Neuron (in vitro differentiated cells): ENCODE results near the gene CD9.

Experiments used
- H2AFZ ChIP-seq: one replicate; pipeline ENCODE4 v1.6.1; 2013; ENCODE audit warnings: low read depth, mild to moderate bottlenecking, inconsistent platforms, low read length, moderate library complexity
- H3K27me3 ChIP-seq: one replicate; pipeline ENCODE4 v1.6.1; 2013; ENCODE audit warnings: low read length; ENCODE audit not compliant: insufficient read depth
- H3K36me3 ChIP-seq: one replicate; pipeline ENCODE4 v1.6.1; 2013; ENCODE audit warnings: low read length; ENCODE audit not compliant: insufficient read depth
- H3K4me1 ChIP-seq: one replicate; pipeline ENCODE4 v1.6.1; 2013; ENCODE audit warnings: low read length; ENCODE audit not compliant: insufficient read depth
- H3K4me3 ChIP-seq: 2 replicates; pipeline ENCODE4 v1.5.1; 2013; ENCODE audit warnings: mild to moderate bottlenecking, low read length, moderate library complexity
- H3K9me3 ChIP-seq: one replicate; pipeline ENCODE4 v1.6.1; 2013; ENCODE audit warnings: low read length

The CD9 gene

GRCh38 chr12:6167327-6168280 is 32.6 kb upstream of the CD9 start:
- no peaks in the 10 kb centered on the region for H3K36me3 ChIP-seq
- peaks cover 2% of the 10 kb centered on the region for H3K9me3 ChIP-seq
- no peaks in the 10 kb centered on the region for H3K4me1 ChIP-seq
- no peaks in the 10 kb centered on the region for H3K27me3 ChIP-seq
- H3K4me3 ChIP-seq: no peak overlapping the region
- H2AFZ ChIP-seq: no peak overlapping the region

GRCh38 chr12:6171409-6172015 is 28.7 kb upstream of the CD9 start:
- no peaks in the 10 kb centered on the region for H3K36me3 ChIP-seq

DNA sequence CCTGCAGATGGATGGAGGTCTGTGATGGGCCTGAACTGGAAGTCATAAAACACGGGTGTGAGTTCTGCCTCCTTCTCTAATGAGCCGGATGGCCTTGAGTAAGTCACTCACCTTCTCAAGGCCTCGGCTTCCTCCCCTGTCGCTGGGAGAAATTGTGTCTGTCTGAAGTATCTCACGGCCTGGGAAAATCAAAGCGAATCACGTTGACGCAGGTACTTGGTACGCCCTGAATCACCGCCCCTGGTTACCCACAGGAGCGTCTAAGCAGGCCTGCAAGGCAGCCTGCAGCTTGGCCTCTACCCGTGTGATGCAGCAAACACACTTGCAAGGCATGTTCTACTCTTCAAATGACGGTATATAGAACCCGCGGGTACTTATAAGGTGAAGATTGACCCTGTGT is 28.1 kb upstream of the CD9 start:
- peaks cover 2% of the 10 kb centered on the region for H3K9me3 ChIP-seq
- no peaks in the 10 kb centered on the region for H3K4me1 ChIP-seq
- H3K4me3 ChIP-seq: no peak overlapping the region
- no peak overlapping the region for H2AFZ ChIP-seq
- no peaks in the 10 kb centered on the region for H3K36me3 ChIP-seq
- H3K27me3 ChIP-seq: no peaks in the 10 kb centered on the region

More at GRCh38 chr12:6171409-6172015, 28.7 kb upstream of the CD9 start:
- Histone ChIP-seq H3K9me3 (peaks cover 2% of the 10 kb centered on the region), H3K4me3 (no peak overlapping the region), H3K4me1 (no peaks in the 10 kb centered on the region), H3K27me3 (no peaks in the 10 kb centered on the region), H2AFZ (no peak overlapping the region)

DNA sequence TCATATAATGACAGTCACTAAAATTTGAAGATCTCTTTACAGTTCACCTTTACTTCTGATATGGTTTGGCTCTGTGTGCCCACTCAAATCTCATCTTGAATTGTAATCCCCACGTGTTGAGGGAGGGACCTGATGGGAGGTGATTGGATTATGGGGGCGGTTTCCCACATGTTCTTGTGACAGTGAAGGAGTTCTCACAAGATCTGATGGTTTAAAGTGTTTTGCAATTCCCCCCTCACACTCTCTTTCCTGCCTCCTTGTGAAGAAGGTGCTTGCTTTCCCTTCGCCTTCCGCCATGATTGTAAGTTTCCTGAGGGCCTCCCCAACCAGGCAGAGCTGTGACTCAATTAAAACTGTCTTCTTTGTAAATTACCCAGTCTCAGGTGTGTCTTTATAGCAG is 27.3 kb upstream of the CD9 start:
- no peaks in the 10 kb centered on the region for H3K27me3 ChIP-seq
- H3K36me3 ChIP-seq: no peaks in the 10 kb centered on the region
- peaks cover 2% of the 10 kb centered on the region for H3K9me3 ChIP-seq
- no peak overlapping the region for H3K4me3 ChIP-seq
- no peak overlapping the region for H2AFZ ChIP-seq
- no peaks in the 10 kb centered on the region for H3K4me1 ChIP-seq

GRCh38 chr12:6177642-6178358 is 22.4 kb upstream of the CD9 start:
- Histone ChIP-seq H3K27me3 (no peaks in the 10 kb centered on the region), H3K4me1 (peaks cover 17% of the 10 kb centered on the region), H3K36me3 (no peaks in the 10 kb centered on the region), H3K4me3 (no peak overlapping the region), H2AFZ (no peak overlapping the region), H3K9me3 (no peaks in the 10 kb centered on the region)

DNA sequence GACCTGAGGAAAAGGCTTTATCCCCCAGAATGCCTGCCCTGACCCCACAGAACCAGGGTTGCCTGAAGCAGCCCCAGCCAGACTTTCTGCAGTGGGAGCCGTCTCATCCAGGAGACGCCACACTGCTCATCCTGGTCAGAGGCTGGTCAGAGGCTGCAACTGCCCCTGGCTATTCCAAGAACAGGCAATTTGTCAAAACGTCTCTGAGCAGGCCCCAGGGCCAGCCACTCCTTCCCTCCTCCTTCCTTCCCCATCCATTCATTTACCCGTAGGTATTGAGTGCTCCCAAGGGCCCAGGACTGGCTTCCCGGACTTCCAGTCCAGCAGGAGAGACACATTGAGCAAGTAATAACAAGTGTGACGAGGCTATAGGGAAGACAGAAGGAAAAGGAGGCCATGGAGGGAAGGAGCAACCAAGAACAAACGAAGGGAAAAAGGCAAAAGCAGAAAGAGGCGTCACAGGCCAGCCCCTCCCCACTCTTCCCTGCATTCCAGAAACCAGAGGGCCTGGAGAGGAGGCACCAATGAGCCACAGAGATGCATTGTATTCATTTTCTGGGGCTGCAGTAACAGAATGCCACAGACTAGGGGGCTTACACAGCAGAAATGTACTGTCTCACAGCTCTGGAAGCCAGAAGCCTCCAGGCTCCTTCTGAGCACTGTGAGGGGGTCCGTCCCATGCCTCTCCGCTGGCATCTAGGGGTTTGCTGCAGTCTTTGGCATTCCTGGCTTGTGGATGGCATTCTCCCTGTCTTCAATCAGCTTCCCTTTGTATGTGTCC is 21.0 kb upstream of the CD9 start:
- Histone ChIP-seq H3K27me3 (no peaks in the 10 kb centered on the region), H2AFZ (peak overlapping the region; percentile 4), H3K4me3 (no peak overlapping the region), H3K4me1 (peaks cover 17% of the 10 kb centered on the region), H3K9me3 (no peaks in the 10 kb centered on the region), H3K36me3 (no peaks in the 10 kb centered on the region)

- H3K27me3 ChIP-seq: no peaks in the 10 kb centered on the region
- peaks cover 17% of the 10 kb centered on the region for H3K4me1 ChIP-seq
- H3K4me3 ChIP-seq: no peak overlapping the region
- no peaks in the 10 kb centered on the region for H3K9me3 ChIP-seq
- no peak overlapping the region for H2AFZ ChIP-seq
- no peaks in the 10 kb centered on the region for H3K36me3 ChIP-seq
These were observed 19.7 kb upstream of the CD9 start for GRCh38 chr12:6180268-6181051.

GRCh38 chr12:6181166-6181565 is 19.0 kb upstream of the CD9 start:
- Histone ChIP-seq H3K9me3 (no peaks in the 10 kb centered on the region), H3K4me3 (no peak overlapping the region), H3K36me3 (no peaks in the 10 kb centered on the region), H3K4me1 (peaks cover 17% of the 10 kb centered on the region), H2AFZ (no peak overlapping the region), H3K27me3 (no peaks in the 10 kb centered on the region)

DNA sequence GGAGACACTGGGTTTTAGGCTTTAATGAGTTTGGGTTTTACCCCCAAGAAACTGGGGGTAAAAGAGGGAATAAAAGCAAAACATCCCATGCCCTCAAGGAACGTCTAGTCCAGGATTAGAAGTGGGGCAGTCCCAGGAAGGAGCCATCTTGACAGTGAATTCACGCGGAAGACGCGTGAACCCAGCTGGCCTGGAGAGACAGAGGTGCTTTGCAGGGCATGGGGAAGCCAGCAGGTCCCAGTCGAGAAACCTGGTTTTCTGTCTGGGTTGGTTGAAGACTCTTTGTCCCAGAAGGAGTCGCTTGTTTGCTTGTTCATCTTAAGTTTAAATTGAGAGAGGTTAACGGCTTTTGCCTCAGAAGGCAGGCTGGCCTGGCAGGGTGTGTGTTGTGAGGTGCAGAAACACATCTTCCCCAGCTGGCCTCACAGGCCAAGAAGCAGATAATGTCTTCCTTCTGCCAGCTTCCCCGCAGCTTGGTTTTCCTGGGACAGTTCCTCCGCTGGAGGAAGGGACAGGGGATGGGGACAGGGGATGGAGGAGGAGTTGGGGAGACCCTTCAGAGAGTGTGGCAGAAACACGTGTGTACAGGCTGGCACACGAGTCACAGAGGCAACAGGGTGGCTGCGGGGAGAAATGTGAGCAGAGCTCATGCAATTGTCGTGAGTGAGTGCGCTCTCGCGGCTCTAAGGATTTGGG is 18.5 kb upstream of the CD9 start:
- H3K27me3 ChIP-seq: no peaks in the 10 kb centered on the region
- H3K4me1 ChIP-seq: peaks cover 17% of the 10 kb centered on the region
- H3K36me3 ChIP-seq: no peaks in the 10 kb centered on the region
- H3K4me3 ChIP-seq: no peak overlapping the region
- H2AFZ ChIP-seq: no peak overlapping the region
- H3K9me3 ChIP-seq: no peaks in the 10 kb centered on the region

DNA sequence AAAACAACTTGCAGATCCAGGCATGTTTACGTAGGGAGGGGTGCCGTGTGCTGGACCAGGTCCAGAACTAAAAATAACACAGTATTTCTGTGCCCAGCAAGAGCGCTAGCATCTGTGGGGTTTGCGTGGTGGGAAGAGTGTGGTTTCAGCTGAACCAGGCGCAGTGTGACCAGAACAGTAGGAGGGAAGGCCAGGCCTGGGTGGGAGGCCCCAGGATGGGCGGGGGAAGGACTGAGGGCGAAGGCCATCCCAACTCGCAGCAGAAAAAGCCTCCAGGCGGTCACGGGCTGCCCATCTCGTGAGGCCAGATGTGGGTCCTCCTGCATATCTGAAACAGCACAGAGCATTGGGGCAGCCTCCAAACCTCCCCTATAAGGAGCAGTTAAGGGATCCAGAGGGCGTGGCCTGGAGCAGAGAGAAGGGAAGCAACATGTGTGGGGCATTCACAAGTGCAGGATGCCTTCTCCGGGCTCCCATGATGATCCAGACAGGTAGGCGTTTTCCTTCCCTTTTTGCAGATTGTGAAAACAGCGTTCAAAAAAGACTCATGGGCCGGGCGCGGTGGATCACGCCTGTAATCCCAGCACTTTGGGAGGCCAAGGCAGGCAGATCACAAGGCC is 17.8 kb upstream of the CD9 start:
- Histone ChIP-seq H3K4me1 (peaks cover 17% of the 10 kb centered on the region), H3K36me3 (no peaks in the 10 kb centered on the region), H3K27me3 (no peaks in the 10 kb centered on the region), H3K4me3 (no peak overlapping the region), H3K9me3 (peaks cover 1% of the 10 kb centered on the region), H2AFZ (no peak overlapping the region)

- Histone ChIP-seq H3K4me3 (no peak overlapping the region), H3K36me3 (no peaks in the 10 kb centered on the region), H3K27me3 (no peaks in the 10 kb centered on the region), H2AFZ (no peak overlapping the region), H3K4me1 (peaks cover 14% of the 10 kb centered on the region), H3K9me3 (peaks cover 2% of the 10 kb centered on the region)
These were observed 16.3 kb upstream of the CD9 start for GRCh38 chr12:6183689-6184428.
